Endometrial microvascular endothelial cells (primary cell): ENCODE results near the gene FKBP14. TPM values are rescaled to one million over a fixed set of nuclear protein-coding genes. Genes with fewer than 3 reads are reported as not detected.
"Not testable (repeated sequence)": the region's sequence is repeated elsewhere in the genome, so short reads cannot be mapped to it uniquely, and the experiment has no call there.

ENCODE experiments used
- in situ Hi-C: cut with HindIII; loops from 2 replicates; pipeline ENCODE4 v1.10.0; 2017; ENCODE audit warnings: low sequenced_read_pairs, low pct_unique_long_range_greater_than_20kb; ENCODE audit errors: inconsistent ontology term
- total RNA-seq: library from RNA; depleted of rRNA; stranded (reverse); fragments of >200 nt; gene quantifications from one replicate; pipeline ENCODE4 v1.2.3, GENCODE V29; 2015; ENCODE audit errors: inconsistent ontology term

The FKBP14 gene
- total RNA-seq, 1 donor from 2014 or later: 27.2 TPM

DNA sequence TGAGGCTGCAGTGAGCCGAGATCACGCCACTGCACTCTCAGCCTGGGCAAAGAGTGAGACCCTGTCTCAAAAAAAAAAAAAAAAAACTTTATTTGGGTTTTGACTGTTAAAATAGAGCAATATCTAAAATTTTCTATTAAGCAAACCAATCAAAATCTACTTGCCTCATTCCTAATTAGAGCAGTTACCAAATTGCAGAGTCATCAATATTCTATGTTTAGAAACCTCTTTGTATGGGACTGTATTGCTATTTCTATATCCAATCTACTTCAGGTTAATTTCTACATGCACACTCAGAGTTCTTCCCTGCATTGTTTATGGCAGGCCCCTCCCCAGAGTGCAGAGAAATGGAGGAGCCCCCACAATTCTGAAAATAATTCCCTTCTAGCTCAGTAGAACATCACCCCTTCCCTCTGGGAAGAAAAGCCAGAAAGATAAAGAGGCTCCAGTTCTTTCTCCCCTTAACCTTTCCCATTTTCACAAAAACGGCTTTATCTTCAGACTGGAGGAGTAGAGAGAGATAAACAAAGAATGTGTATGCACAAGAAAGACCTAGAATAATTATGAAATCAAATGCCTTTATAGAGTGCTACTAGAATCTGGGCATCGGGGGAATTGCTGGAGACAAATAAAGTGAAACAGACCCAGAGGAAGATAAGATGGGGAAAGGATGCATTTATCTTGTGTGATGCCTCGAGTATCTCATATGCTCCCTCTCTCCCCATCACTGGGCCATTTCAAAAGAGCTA lies 54.8 kb downstream of the FKBP14 start:
- in situ Hi-C loops: no loop called here

DNA sequence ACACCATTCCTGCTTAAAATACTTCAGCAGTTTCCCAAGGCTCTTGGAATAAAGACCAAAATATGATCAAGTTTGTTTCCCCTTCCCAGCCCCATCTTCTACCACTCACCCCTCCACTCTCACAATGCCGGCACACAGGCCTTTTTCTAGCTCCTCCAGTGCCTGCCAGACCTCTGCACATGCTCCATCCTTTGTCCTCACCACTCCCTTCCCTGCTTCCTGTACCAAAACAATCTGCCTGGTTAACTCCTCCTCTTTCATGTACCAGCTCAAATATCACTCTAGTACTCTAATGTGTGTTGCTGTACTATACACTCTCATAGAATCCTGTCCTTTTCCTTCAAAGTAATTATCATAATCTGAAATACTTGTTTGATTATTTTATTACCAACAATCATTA lies 56.3 kb downstream of the FKBP14 start:
- in situ Hi-C loops: no loop called here

DNA sequence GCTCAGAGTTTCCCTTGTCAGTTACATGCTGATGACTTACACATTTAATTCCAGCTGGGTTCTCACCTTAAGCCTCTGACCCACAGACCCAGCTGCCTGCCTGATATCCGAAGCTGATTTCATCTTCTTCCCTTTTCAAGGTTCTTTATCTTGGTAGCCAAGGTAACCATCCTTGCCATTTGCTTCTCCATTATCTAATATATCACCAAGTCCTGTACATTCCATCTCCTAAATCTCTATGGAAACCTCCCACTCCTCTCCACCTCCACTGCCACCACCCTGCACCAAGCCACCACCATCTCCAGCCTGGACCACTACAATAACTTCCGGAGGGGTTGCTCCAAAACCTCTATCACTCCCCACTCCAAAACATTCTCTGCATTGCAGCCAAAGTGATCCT lies 56.8 kb downstream of the FKBP14 start:
- in situ Hi-C loops: no loop called here

DNA sequence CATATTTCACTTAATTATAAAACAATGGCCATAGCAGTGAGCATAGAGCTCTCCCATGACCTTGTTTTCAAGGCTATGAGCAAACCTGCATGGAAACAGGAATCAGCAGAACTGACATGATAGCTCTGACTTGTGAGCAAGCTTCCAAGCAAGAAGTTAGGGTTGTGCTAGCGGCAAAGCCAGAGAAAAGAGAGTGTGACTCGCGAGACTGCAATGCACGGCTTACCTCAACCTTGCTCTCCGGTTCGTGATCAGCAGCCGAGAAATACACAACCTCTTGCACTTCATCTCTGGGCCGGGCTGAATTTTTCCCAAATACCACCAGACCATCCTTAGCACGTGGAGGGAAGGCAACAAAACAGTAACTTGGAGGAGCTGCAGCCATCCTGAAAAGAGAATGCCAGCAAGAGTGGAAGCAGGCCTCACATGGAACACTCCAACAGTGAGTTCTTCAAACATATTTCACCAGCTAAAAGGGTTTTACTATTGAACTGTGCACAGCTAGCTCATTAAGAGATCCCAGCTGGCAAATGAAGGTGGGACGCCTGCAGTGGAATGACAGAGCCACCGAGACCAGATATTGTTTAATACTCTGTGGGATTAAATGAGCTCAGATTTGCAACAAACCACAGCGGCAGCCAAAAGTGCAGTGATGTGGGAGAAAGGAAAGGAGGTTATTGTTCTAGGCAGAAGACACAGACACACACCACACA lies 57.7 kb downstream of the FKBP14 start:
- in situ Hi-C loops: no loop called here

DNA sequence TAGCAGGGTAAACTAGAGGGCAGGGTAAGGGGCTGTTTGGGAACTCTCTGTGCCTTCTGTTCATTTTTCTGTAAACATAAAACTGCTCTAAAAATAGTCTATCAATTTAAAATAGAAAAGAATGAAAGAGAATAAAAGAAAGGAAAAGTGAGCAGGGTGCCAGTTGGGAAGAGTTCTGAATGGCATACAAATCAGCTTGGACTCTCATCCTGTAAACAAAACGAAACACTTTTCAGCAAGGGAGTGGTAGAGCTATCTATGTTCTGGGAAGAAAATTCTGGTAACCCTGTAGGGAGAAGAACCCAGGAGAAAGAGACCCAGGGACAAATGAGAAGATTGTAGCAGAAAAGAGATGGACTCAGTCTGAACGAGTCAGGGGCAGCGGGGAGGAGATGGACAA lies 61.5 kb downstream of the FKBP14 start:
- in situ Hi-C loops: no loop called here

DNA sequence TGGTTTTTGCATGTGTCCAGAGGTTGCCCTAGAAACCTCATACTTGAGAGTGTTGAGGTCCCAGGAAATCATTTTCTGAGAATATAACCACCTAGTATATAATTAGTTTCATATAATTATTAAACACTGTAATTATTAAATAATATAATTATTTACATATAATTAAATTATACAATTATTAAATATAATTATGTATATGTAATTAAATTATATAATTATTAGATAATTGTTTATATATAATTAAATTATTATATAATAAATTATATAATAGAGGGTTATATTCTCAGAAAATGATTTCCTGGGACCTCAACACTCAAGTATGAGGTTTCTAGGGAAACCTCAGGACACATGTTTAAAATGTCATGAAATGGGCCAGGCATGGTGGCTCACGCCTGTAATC lies 64.5 kb downstream of the FKBP14 start:
- in situ Hi-C loops: no loop called here

DNA sequence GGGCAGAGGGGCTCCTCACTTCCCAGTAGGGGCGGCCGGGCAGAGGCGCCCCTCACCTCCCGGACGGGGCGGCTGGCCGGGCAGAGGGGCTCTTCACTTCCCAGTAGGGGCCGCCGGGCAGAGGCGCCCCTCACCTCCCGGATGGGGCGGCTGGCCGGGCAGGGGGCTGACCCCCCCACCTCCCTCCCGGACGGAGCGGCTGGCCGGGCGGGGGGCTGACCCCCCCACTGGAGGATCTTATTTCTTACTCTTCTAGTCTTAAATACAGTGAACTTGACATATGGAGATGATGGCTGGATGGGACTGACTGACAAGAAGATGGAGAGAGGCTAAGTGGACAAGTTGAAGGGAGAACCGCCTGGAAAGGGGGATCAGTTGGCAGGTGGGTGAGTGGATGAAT lies 64.9 kb downstream of the FKBP14 start:
- in situ Hi-C loops: not testable (repeated sequence)

Other genes with a start within 250 kb of the FKBP14 start
- not detected for gene WIPF3, start 220.2 kb downstream of the FKBP14 start, total RNA-seq
- gene SCRN1, start 36.9 kb downstream of the FKBP14 start, total RNA-seq: 91.2 TPM
- 7.0 TPM for gene PLEKHA8, start 1.7 kb upstream of the FKBP14 start, total RNA-seq
- 22.1 TPM for gene MTURN, start 108.3 kb upstream of the FKBP14 start, total RNA-seq